K562 (cell line): Measurements from ENCODE around the gene CUL4B.
A peak's percentile ranks its signal among the peaks of the same experiment; 100 is the strongest.

Experiments used
- BHLHE40 ChIP-seq: IDR thresholded peaks from 2 replicates; pipeline ENCODE4 v1.6.1; 2011; ENCODE audit warnings: low read length, improper control_type of control experiment
- CEBPB ChIP-seq: fragments of 450-650 bp; IDR thresholded peaks from 2 replicates; pipeline ENCODE4 v1.6.1; 2016; ENCODE audit warnings: missing genetic modification characterization, missing compliant biosample characterization
- CHD4 ChIP-seq: fragments of 200-600 bp; sonication (generic); IDR thresholded peaks from 3 replicates; pipeline ENCODE4 v1.6.1; 2012; ENCODE audit warnings: low read depth, mild to moderate bottlenecking, mixed read lengths, low read length, inconsistent platforms; ENCODE audit not compliant: insufficient read depth, insufficient replicate concordance, poor library complexity, severe bottlenecking
- NFATC3 ChIP-seq: fragments of 450-650 bp; IDR thresholded peaks from 2 replicates; pipeline ENCODE4 v1.6.1; 2017; ENCODE audit warnings: mild to moderate bottlenecking
- STAT5B ChIP-seq: fragments of 250-450 bp; sonication (Bioruptor Pico); IDR thresholded peaks from 2 replicates; pipeline ENCODE4 v1.8.0; 2021; ENCODE audit warnings: mild to moderate bottlenecking, inconsistent platforms
- TBL1XR1 ChIP-seq, 2 experiments: IDR thresholded peaks; 2 replicates each; pipeline ENCODE4 v1.6.1; 2012; ENCODE audit warnings: improper control_type of control experiment in 2 of 2, low read length in 2 of 2, mild to moderate bottlenecking in 1 of 2
- ZNF23 ChIP-seq: fragments of 250-450 bp; sonication (Bioruptor Pico); IDR thresholded peaks from 2 replicates; pipeline ENCODE4 v1.4.0; 2020; ENCODE audit warnings: mild to moderate bottlenecking
- TF ChIP-seq, protein P1 (sequence below): IDR thresholded peaks from 2 replicates; pipeline ENCODE4 v1.6.1; 2011; ENCODE audit not compliant: insufficient read length; ENCODE audit errors: extremely low read depth
- TF ChIP-seq, protein P2 (sequence below), 3 experiments: IDR thresholded peaks in 2 of 3; conservative IDR thresholded peaks in 1 of 3; 2 replicates each; pipeline ENCODE4 v1.5.1; 2011 to 2012; ENCODE audit warnings: low read length in 3 of 3, mild to moderate bottlenecking in 3 of 3, control low read depth in 2 of 3, improper control_type of control experiment in 1 of 3, inconsistent platforms in 1 of 3, low read depth in 1 of 3, mixed read lengths in 1 of 3, moderate library complexity in 1 of 3; ENCODE audit not compliant: insufficient read depth in 2 of 3
- TF ChIP-seq, protein P3 (sequence below): sonication (generic); formaldehyde crosslinking; IDR thresholded peaks from 2 replicates; pipeline ENCODE4 v1.8.0; 2022; ENCODE audit warnings: mild to moderate bottlenecking, missing genetic modification reagents

DNA sequence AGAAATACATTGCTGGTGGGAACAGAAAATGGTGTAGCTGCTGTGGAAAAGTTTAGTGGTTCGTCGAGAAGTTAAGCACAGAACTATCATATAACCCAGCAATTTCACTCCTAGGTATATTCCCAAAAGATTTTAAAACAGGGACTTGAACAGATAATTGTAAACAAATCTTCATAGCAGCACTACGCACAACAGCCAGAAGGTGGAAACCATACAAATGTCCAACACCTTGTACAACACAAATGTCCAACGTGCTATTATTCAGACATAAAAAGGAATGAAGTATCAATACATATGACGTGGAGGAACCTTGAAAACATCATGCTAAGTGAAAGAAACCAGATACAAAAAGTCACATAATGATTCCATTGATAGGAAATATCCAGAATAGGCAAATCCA is 37.9 kb downstream of the CUL4B start:
- TF ChIP-seq ZNF23 (CRISPR knock-in tag): no peak
- TF ChIP-seq STAT5B (CRISPR knock-in tag): no peak
- TF ChIP-seq BHLHE40: no peak
- no peak for TF ChIP-seq NFATC3
- no peak for TF ChIP-seq CEBPB (tag)
- TF ChIP-seq, protein P1, sequence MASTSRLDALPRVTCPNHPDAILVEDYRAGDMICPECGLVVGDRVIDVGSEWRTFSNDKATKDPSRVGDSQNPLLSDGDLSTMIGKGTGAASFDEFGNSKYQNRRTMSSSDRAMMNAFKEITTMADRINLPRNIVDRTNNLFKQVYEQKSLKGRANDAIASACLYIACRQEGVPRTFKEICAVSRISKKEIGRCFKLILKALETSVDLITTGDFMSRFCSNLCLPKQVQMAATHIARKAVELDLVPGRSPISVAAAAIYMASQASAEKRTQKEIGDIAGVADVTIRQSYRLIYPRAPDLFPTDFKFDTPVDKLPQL: no peak
- TF ChIP-seq, protein P2, sequence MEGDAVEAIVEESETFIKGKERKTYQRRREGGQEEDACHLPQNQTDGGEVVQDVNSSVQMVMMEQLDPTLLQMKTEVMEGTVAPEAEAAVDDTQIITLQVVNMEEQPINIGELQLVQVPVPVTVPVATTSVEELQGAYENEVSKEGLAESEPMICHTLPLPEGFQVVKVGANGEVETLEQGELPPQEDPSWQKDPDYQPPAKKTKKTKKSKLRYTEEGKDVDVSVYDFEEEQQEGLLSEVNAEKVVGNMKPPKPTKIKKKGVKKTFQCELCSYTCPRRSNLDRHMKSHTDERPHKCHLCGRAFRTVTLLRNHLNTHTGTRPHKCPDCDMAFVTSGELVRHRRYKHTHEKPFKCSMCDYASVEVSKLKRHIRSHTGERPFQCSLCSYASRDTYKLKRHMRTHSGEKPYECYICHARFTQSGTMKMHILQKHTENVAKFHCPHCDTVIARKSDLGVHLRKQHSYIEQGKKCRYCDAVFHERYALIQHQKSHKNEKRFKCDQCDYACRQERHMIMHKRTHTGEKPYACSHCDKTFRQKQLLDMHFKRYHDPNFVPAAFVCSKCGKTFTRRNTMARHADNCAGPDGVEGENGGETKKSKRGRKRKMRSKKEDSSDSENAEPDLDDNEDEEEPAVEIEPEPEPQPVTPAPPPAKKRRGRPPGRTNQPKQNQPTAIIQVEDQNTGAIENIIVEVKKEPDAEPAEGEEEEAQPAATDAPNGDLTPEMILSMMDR (IDR thresholded peaks at IDR 0.05 in 2 of 3, conservative IDR thresholded peaks at IDR 0.05 in 1 of 3; ENCODE audit: insufficient read depth in 2 of 3, low read depth in 1 of 3, low read length in 3 of 3): 0 out of 6 replicates have a peak, but pooled peaks of 2 of the 3 experiments have one; percentile 5 to 13
- TF ChIP-seq CHD4: no peak
- no peak for TF ChIP-seq TBL1XR1 (IDR thresholded peaks at IDR 0.05; ENCODE audit: low read length in 2 of 2)
- TF ChIP-seq, protein P3, sequence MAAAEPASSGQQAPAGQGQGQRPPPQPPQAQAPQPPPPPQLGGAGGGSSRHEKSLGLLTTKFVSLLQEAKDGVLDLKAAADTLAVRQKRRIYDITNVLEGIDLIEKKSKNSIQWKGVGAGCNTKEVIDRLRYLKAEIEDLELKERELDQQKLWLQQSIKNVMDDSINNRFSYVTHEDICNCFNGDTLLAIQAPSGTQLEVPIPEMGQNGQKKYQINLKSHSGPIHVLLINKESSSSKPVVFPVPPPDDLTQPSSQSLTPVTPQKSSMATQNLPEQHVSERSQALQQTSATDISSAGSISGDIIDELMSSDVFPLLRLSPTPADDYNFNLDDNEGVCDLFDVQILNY (CRISPR knock-in tag): no peak
